Subcutaneous adipose tissue (tissue), 4 donors: ENCODE results near the gene ACYP1. TPM values are rescaled to one million over a fixed set of nuclear protein-coding genes. Genes with fewer than 3 reads are reported as not detected.

Experiments
- total RNA-seq, 4 donors: library from RNA; depleted of rRNA; stranded (reverse); fragments of >200 nt; gene quantifications; one replicate each; pipeline ENCODE4 v1.1.0, GENCODE V29; 2016
- TF ChIP-seq, protein P1 (sequence below): fragments of 450-650 bp; IDR thresholded peaks from one replicate; pipeline ENCODE4 v1.5.1; 2016; ENCODE audit warnings: low read depth, mild to moderate bottlenecking, control low read depth, antibody characterized with exemption, moderate library complexity

The ACYP1 gene
- total RNA-seq, 4 donors from 2014 or later = 8.1 to 14.1 (median 11.5) TPM

- TF ChIP-seq, protein P1, sequence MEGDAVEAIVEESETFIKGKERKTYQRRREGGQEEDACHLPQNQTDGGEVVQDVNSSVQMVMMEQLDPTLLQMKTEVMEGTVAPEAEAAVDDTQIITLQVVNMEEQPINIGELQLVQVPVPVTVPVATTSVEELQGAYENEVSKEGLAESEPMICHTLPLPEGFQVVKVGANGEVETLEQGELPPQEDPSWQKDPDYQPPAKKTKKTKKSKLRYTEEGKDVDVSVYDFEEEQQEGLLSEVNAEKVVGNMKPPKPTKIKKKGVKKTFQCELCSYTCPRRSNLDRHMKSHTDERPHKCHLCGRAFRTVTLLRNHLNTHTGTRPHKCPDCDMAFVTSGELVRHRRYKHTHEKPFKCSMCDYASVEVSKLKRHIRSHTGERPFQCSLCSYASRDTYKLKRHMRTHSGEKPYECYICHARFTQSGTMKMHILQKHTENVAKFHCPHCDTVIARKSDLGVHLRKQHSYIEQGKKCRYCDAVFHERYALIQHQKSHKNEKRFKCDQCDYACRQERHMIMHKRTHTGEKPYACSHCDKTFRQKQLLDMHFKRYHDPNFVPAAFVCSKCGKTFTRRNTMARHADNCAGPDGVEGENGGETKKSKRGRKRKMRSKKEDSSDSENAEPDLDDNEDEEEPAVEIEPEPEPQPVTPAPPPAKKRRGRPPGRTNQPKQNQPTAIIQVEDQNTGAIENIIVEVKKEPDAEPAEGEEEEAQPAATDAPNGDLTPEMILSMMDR = no peak
These were observed 20.7 kb upstream of the ACYP1 start for GRCh38 chr14:75084513-75084912.

DNA sequence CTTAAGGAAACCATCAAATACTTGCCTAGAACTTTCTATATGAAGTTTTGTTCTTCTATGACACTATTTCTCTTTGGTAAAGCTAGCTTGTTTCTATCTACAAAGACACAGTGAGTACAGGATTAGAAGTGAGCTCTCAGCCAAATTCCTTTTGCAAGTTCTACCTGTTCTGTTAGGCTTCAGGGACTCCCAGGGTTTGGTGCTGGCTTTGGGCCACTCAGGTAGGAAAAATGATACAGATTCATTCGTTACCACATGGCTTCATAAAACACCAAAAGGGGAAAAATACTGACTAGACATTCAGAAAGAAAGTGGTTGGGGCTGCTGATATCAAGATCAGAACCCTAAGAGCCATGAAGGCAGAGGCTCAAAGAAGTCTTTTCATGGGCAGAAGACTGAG lies 19.4 kb upstream of the ACYP1 start:
- TF ChIP-seq, protein P1 = no peak

- TF ChIP-seq, protein P1 = no peak
These were observed 17.9 kb upstream of the ACYP1 start for GRCh38 chr14:75081660-75082229.

DNA sequence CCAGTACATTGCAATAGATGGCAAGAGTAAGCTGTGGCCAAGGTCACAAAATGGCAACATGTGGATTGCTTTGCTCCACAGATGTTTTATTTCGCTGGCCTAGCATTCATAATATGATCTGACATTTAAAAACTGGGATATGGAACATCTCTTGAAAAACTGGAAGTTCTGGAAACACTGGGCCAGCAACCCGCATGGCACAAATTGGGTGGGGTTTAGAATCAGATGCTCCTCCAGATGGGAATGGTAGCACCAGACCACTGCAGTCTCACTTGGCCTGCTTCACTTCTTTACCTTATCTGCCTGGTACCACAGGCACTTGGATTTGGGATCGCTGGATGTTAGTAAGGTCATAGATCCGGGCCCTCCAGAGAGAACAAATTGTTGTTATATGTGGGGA lies 15.7 kb upstream of the ACYP1 start:
- TF ChIP-seq, protein P1 = no peak

DNA sequence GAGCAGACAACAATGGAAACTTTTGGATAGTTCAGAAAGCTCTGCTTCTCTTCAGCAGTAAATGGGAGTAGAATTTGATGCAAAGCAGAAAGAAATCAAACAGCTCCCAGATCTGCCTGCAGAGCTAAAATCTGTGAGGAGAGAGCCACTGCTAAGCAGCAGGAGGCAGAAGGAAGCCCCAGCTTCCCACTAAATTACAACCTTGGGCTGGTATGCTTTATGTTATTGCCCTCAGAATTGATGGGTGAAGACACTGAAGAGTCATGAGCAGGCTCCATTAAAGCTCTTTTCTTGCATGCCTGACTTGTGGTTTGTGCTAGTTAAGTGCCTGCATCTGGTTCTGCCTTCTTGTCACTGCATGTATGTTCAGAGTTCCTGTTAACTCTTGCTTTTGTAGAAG lies 14.0 kb upstream of the ACYP1 start:
- TF ChIP-seq, protein P1 = no peak

DNA sequence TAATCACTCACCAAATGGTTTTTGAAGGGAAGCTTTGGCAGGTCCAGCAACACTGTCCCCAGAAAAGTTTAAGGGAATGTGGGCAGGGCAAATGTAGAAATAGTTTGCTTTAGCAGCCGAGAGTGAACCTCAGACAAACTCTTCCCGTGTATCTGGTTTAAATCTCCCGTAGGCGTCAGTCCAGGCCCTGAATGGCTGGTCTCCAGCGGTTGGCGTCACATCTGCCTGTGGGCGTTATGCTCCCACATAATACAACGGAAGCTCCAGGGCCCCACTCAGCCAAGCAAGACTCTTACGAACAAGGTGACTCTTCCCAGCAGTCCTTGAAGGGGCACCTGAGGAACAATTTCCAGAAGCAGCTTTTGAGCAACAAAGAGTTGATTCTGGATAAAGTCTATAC lies 6.6 kb upstream of the ACYP1 start:
- TF ChIP-seq, protein P1 = no peak

DNA sequence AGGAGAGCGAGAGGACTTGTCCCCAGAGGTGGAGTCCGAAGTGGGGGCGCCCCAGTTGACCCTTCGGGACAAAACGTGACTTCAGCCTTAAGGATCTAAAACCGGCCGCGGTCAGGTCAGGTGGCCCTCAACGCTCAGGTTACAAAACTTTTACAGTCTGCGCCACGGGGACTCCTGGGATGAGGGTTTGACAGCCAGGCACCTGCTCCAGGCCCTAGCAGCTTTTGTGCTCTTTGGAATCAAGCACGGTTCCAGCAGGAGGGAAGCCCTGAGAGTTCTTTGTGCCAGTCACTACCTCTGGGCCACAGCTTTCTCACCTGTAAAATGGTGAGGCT lies 6.0 kb upstream of the ACYP1 start:
- TF ChIP-seq, protein P1 = no peak
